ENCODE measurements around the gene CALR3.

Gene CALR3

GRCh38 chr19:16541526-16542044, 45.6 kb upstream of the CALR3 start:
- peak; percentile 31 for DNase-seq
- Mint-ChIP-seq H3K4me1 (peaks cover 39% of the 10 kb centered on the region), H3K27ac (peak overlapping the region; percentile 85), H3K9me3 (no peaks in the 10 kb centered on the region), H3K36me3 (ENCODE audit: low read depth) (peaks cover 49% of the 10 kb centered on the region), H3K4me3 (peak overlapping the region; percentile 92), H3K27me3 (ENCODE audit: low read depth, poor library complexity) (no peaks in the 10 kb centered on the region)
- no peak for TF ChIP-seq CTCF (IDR thresholded peaks at IDR 0.05)

- Mint-ChIP-seq H3K36me3 (ENCODE audit: low read depth) (peaks cover 52% of the 10 kb centered on the region), H3K4me3 (peak overlapping the region; percentile 92), H3K27me3 (ENCODE audit: low read depth, poor library complexity) (no peaks in the 10 kb centered on the region), H3K9me3 (no peaks in the 10 kb centered on the region), H3K4me1 (peaks cover 39% of the 10 kb centered on the region), H3K27ac (peak overlapping the region; percentile 85)
- TF ChIP-seq CTCF (IDR thresholded peaks at IDR 0.05): no peak
- no peak for DNase-seq
Observed at GRCh38 chr19:16540948-16541347, 45.0 kb upstream of the CALR3 start.

GRCh38 chr19:16537111-16537510, 41.1 kb upstream of the CALR3 start:
- Mint-ChIP-seq H3K36me3 (ENCODE audit: low read depth) (peaks cover 62% of the 10 kb centered on the region), H3K27me3 (ENCODE audit: low read depth, poor library complexity) (no peaks in the 10 kb centered on the region), H3K4me3 (no peak overlapping the region), H3K4me1 (peaks cover 24% of the 10 kb centered on the region), H3K9me3 (no peaks in the 10 kb centered on the region), H3K27ac (no peak overlapping the region)
- no peak for DNase-seq
- no peak for TF ChIP-seq CTCF (IDR thresholded peaks at IDR 0.05)

GRCh38 chr19:16536130-16536529, 40.2 kb upstream of the CALR3 start:
- no peak overlapping the region for H3K4me3 Mint-ChIP-seq
- no peaks in the 10 kb centered on the region for H3K27me3 Mint-ChIP-seq (ENCODE audit: low read depth, poor library complexity)
- H3K9me3 Mint-ChIP-seq: no peaks in the 10 kb centered on the region
- no peak for TF ChIP-seq CTCF (IDR thresholded peaks at IDR 0.05)
- H3K36me3 Mint-ChIP-seq (ENCODE audit: low read depth): peaks cover 66% of the 10 kb centered on the region
- no peak for DNase-seq
- no peak overlapping the region for H3K27ac Mint-ChIP-seq
- peaks cover 18% of the 10 kb centered on the region for H3K4me1 Mint-ChIP-seq

GRCh38 chr19:16535381-16535780, 39.4 kb upstream of the CALR3 start:
- H3K4me1 Mint-ChIP-seq: peaks cover 14% of the 10 kb centered on the region
- peaks cover 63% of the 10 kb centered on the region for H3K36me3 Mint-ChIP-seq (ENCODE audit: low read depth)
- TF ChIP-seq CTCF (IDR thresholded peaks at IDR 0.05): no peak
- no peak overlapping the region for H3K27ac Mint-ChIP-seq
- no peaks in the 10 kb centered on the region for H3K9me3 Mint-ChIP-seq
- no peaks in the 10 kb centered on the region for H3K27me3 Mint-ChIP-seq (ENCODE audit: low read depth, poor library complexity)
- H3K4me3 Mint-ChIP-seq: no peak overlapping the region
- no peak for DNase-seq

- Mint-ChIP-seq H3K4me1 (no peaks in the 10 kb centered on the region), H3K27ac (no peak overlapping the region), H3K36me3 (ENCODE audit: low read depth) (peaks cover 51% of the 10 kb centered on the region), H3K27me3 (ENCODE audit: low read depth, poor library complexity) (no peaks in the 10 kb centered on the region), H3K4me3 (no peak overlapping the region), H3K9me3 (no peaks in the 10 kb centered on the region)
- TF ChIP-seq CTCF (IDR thresholded peaks at IDR 0.05): no peak
- DNase-seq: no peak
Observed at GRCh38 chr19:16532440-16533234, 36.7 kb upstream of the CALR3 start.

All from nephron progenitor cell (in vitro differentiated cells).